ENCODE data around the gene TCF4. TPM values are rescaled to one million over a fixed set of nuclear protein-coding genes. Genes with fewer than 3 reads are reported as not detected.

Gene TCF4
- total and polyA plus RNA-seq, 4 donors, result 4.3 to 15.3 (median 11.5) TPM

- Histone ChIP-seq H3K27ac (ENCODE audit: low read depth in 1 of 2, low read length in 2 of 2) (no peak overlapping the region), H3K9me3 (ENCODE audit: control insufficient read depth in 4 of 4, low read length in 3 of 4) (no peaks in the 10 kb centered on the region), H3K4me1 (ENCODE audit: control insufficient read depth in 4 of 4, insufficient read depth in 4 of 4, low read length in 3 of 4) (no peaks in the 10 kb centered on the region), H3K4me3 (ENCODE audit: low read depth in 1 of 3, low read length in 3 of 3) (no peak overlapping the region), H3K9ac (ENCODE audit: low read depth in 1 of 2, low read length in 2 of 2) (no peak overlapping the region), H3K27me3 (ENCODE audit: control insufficient read depth in 4 of 4, insufficient read depth in 4 of 4, low read length in 3 of 4) (no peaks in the 10 kb centered on the region), H3K36me3 (ENCODE audit: control insufficient read depth in 4 of 4, insufficient read depth in 3 of 4, low read depth in 1 of 4, low read length in 3 of 4) (no peaks in the 10 kb centered on the region)
- 87% methylated on average over 3 of the region's 3 CpGs for WGBS
- no peak for TF ChIP-seq CTCF (IDR thresholded peaks at IDR 0.05; ENCODE audit: low read depth, low read length, missing input control)
- TF ChIP-seq FOXA2 (IDR thresholded peaks at IDR 0.05), result no peak
- TF ChIP-seq ZBTB33 (IDR thresholded peaks at IDR 0.05), result no peak
- TF ChIP-seq JUND (IDR thresholded peaks at IDR 0.05), result no peak
- no peak for TF ChIP-seq FOXA1 (IDR thresholded peaks at IDR 0.05)
- TF ChIP-seq RAD21 (IDR thresholded peaks at IDR 0.05), result no peak
- no peak for TF ChIP-seq EGR1 (IDR thresholded peaks at IDR 0.05; ENCODE audit: low read depth in 2 of 2)
- no peak for DNase-seq (ENCODE audit: low spot score)
These were observed 155.5 kb downstream of the TCF4 start for GRCh38 chr18:55432307-55433040.

- no peak overlapping the region for H3K4me3 ChIP-seq (ENCODE audit: low read depth in 1 of 3, low read length in 3 of 3)
- no peak overlapping the region for H3K9ac ChIP-seq (ENCODE audit: low read depth in 1 of 2, low read length in 2 of 2)
- H3K27me3 ChIP-seq (ENCODE audit: control insufficient read depth in 4 of 4, insufficient read depth in 4 of 4, low read length in 3 of 4), result no peaks in the 10 kb centered on the region
- 52% methylated on average over 2 of the region's 2 CpGs for WGBS
- no peak overlapping the region for H3K27ac ChIP-seq (ENCODE audit: low read depth in 1 of 2, low read length in 2 of 2)
- H3K36me3 ChIP-seq (ENCODE audit: control insufficient read depth in 4 of 4, insufficient read depth in 3 of 4, low read depth in 1 of 4, low read length in 3 of 4), result no peaks in the 10 kb centered on the region
- H3K9me3 ChIP-seq (ENCODE audit: control insufficient read depth in 4 of 4, low read length in 3 of 4), result no peaks in the 10 kb centered on the region
- no peaks in the 10 kb centered on the region for H3K4me1 ChIP-seq (ENCODE audit: control insufficient read depth in 4 of 4, insufficient read depth in 4 of 4, low read length in 3 of 4)
- no peak for DNase-seq (ENCODE audit: low spot score)
- TF ChIP-seq SP1 (IDR thresholded peaks at IDR 0.05) (no peak), RAD21 (IDR thresholded peaks at IDR 0.05) (no peak), RXRA (IDR thresholded peaks at IDR 0.05) (no peak), CTCF (IDR thresholded peaks at IDR 0.05; ENCODE audit: low read depth, low read length, missing input control) (no peak), HNF4A (conservative IDR thresholded peaks at IDR 0.05) (no peak), MAX (IDR thresholded peaks at IDR 0.05) (no peak), ZBTB33 (IDR thresholded peaks at IDR 0.05) (no peak), NR2F2 (IDR thresholded peaks at IDR 0.05) (no peak), REST (IDR thresholded peaks at IDR 0.05) (no peak), JUND (IDR thresholded peaks at IDR 0.05) (no peak), GABPA (IDR thresholded peaks at IDR 0.05 in 1 of 2, conservative IDR thresholded peaks at IDR 0.05 in 1 of 2) (no peak), HNF4G (IDR thresholded peaks at IDR 0.05) (no peak), FOXA1 (IDR thresholded peaks at IDR 0.05) (no peak), TAF1 (conservative IDR thresholded peaks at IDR 0.05) (no peak)
These were observed 158.0 kb downstream of the TCF4 start for GRCh38 chr18:55430026-55430425.
